GM20000 (cell line): ENCODE results near the gene SPSB4.
"Not testable (repeated sequence)": the region's sequence is repeated elsewhere in the genome, so short reads cannot be mapped to it uniquely, and the experiment has no call there.

Experiments
- DNase-seq: peaks from one replicate; pipeline ENCODE4 v3.0.0; 2012; ENCODE audit warnings: low spot score
- CTCF ChIP-seq: IDR thresholded peaks from 2 replicates; pipeline ENCODE4 v1.5.1; 2012; ENCODE audit warnings: mild to moderate bottlenecking, control low read depth; ENCODE audit errors: extremely low read depth, missing control alignments

SPSB4 gene

GRCh38 chr3:141109751-141110150, 58.6 kb downstream of the SPSB4 start:
- no peak for TF ChIP-seq CTCF
- DNase-seq = no peak

GRCh38 chr3:141110322-141110721, 59.2 kb downstream of the SPSB4 start:
- TF ChIP-seq CTCF = no peak

GRCh38 chr3:141111364-141112155, 60.4 kb downstream of the SPSB4 start:
- no peak for TF ChIP-seq CTCF
- no peak for DNase-seq

More at GRCh38 chr3:141110322-141110721, 59.2 kb downstream of the SPSB4 start:
- DNase-seq = no peak

GRCh38 chr3:141112686-141113297, 61.6 kb downstream of the SPSB4 start:
- no peak for TF ChIP-seq CTCF
- DNase-seq = no peak

GRCh38 chr3:141113680-141114079, 62.5 kb downstream of the SPSB4 start:
- DNase-seq = not testable (repeated sequence)

- TF ChIP-seq CTCF = no peak
- DNase-seq = no peak
Observed at GRCh38 chr3:141114179-141114745, 63.1 kb downstream of the SPSB4 start.

GRCh38 chr3:141114816-141115460, 63.8 kb downstream of the SPSB4 start:
- no peak for TF ChIP-seq CTCF
- no peak for DNase-seq
